Femur (tissue), 1 donor: Measurements from ENCODE around the gene PSMG4.

ENCODE experiments used
- DNase-seq: peaks from one replicate; pipeline ENCODE4 v3.0.0-alpha.2; 2017

Gene PSMG4

GRCh38 chr6:3310703-3311102 lies 52.0 kb downstream of the PSMG4 start:
- no peak for DNase-seq

- no peak for DNase-seq
Measured at GRCh38 chr6:3311826-3312225, 53.1 kb downstream of the PSMG4 start.

GRCh38 chr6:3312604-3313231 lies 54.0 kb downstream of the PSMG4 start:
- peak; percentile 58 for DNase-seq

GRCh38 chr6:3314176-3314575 lies 55.4 kb downstream of the PSMG4 start:
- no peak for DNase-seq

- DNase-seq = no peak
Measured at GRCh38 chr6:3314621-3315467, 56.1 kb downstream of the PSMG4 start.

GRCh38 chr6:3315841-3316240 lies 57.1 kb downstream of the PSMG4 start:
- no peak for DNase-seq

- DNase-seq = no peak
Measured at GRCh38 chr6:3316331-3316730, 57.6 kb downstream of the PSMG4 start.

GRCh38 chr6:3316818-3317217 lies 58.1 kb downstream of the PSMG4 start:
- no peak for DNase-seq
